PC-3 (cell line): ENCODE measurements around the gene B4GALNT4.

Experiments
- EZH2 ChIP-seq: fragments of 300-600 bp; sonication (generic); IDR thresholded peaks from one replicate; pipeline ENCODE4 v1.6.1; 2017; ENCODE audit warnings: antibody characterized with exemption, mild to moderate bottlenecking, low read length; ENCODE audit not compliant: unreplicated experiment
- EZH2phosphoT487 ChIP-seq: fragments of 300-600 bp; sonication (generic); IDR thresholded peaks from 2 replicates; pipeline ENCODE4 v1.6.1; 2018; ENCODE audit warnings: mild to moderate bottlenecking, antibody characterized with exemption, low read length, borderline replicate concordance
- TF ChIP-seq, protein P1 (sequence below): fragments of 300-600 bp; sonication (generic); conservative IDR thresholded peaks from 2 replicates; pipeline ENCODE4 v1.5.1; 2017; ENCODE audit warnings: antibody characterized with exemption, low read depth, mild to moderate bottlenecking, low read length

DNA sequence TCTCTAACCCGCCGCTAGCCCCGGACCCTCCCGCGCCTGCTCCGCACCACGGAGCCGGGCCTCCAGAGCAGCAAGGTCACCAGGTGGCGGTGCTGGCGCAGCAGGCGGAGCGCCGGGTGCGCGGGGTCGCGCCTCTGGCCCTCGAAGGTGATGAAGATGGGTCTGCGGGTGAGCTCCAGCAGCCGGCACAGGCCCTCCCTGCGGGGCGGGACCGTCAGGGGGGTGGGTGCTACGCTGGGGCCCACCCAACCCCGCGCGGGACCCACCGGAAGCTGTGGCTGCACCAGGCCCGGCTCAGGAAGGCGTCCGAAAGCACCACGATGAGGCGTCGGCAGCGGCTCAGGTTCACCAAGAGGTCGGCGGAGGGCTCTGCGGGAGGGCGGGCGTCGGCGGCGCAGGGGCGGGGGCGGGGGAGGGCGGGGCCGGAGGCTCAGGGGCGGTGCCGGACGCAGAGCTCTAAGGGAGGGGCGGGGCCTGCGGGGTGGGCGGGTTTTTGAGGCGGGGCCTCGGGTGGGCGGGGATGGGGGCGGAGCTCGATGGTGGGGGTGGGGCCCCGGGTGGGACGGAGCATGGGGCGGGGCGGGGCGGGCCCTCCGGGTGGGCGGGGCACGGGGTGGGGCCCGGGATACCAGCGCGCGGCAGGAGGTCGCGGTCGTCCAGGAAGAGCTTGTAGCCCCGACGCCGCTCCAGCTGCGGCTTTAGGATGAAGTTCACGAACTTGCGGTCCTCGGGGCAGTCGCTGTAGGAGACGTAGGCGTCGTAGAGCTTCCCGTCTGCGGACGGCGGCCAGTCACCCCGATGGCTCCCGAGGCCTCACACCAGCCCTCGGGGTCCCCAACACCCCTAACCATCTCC, 37.7 kb downstream of the B4GALNT4 start:
- TF ChIP-seq, protein P1, sequence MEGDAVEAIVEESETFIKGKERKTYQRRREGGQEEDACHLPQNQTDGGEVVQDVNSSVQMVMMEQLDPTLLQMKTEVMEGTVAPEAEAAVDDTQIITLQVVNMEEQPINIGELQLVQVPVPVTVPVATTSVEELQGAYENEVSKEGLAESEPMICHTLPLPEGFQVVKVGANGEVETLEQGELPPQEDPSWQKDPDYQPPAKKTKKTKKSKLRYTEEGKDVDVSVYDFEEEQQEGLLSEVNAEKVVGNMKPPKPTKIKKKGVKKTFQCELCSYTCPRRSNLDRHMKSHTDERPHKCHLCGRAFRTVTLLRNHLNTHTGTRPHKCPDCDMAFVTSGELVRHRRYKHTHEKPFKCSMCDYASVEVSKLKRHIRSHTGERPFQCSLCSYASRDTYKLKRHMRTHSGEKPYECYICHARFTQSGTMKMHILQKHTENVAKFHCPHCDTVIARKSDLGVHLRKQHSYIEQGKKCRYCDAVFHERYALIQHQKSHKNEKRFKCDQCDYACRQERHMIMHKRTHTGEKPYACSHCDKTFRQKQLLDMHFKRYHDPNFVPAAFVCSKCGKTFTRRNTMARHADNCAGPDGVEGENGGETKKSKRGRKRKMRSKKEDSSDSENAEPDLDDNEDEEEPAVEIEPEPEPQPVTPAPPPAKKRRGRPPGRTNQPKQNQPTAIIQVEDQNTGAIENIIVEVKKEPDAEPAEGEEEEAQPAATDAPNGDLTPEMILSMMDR = no peak; the same call in 1 of the 2 replicates
- TF ChIP-seq EZH2 (no peak), EZH2phosphoT487 (no peak)
